Measurements from ENCODE around the gene RPP25.
"Not testable (repeated sequence)": the region's sequence is repeated elsewhere in the genome, so short reads cannot be mapped to it uniquely, and the experiment has no call there.

Gene RPP25

DNA sequence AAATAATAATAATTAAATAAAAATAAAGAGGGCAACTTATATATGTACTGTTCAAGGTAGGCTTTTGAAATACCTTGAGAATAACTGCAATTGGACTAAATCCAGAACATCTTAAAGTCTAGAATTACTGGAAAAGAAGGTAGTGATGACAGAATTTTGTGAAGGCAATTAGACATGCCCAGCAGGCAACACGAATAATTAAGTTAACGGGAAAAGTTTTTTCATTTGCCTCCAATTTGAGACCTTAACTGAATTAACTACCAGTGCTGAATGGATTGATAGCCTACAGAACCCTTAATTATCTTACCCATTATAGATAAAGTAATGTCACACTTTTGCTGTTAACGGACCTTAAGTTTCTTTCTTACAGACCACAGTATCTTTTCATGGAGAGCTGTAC, 32.0 kb downstream of the RPP25 start:
- Histone ChIP-seq H3K79me2 (ENCODE audit: insufficient read depth, low read length) (peaks cover 8% of the 10 kb centered on the region), H3K9ac (ENCODE audit: low read length) (no peak overlapping the region), H2AFZ (ENCODE audit: low read length) (no peak overlapping the region), H3K9me3 (ENCODE audit: low read length) (no peaks in the 10 kb centered on the region), H3K4me3 (ENCODE audit: low read depth, low read length, poor library complexity, severe bottlenecking) (no peak overlapping the region), H3K27me3 (ENCODE audit: insufficient read depth, low read length) (no peaks in the 10 kb centered on the region), H3K36me3 (ENCODE audit: insufficient read depth, low read length) (peaks cover 91% of the 10 kb centered on the region), H3K4me1 (ENCODE audit: insufficient read depth, low read length, severe bottlenecking) (no peaks in the 10 kb centered on the region), H3K9me2 (ENCODE audit: low read depth, low read length) (no peaks in the 10 kb centered on the region), H4K20me1 (ENCODE audit: insufficient read depth, low read length) (no peaks in the 10 kb centered on the region), H3F3A (ENCODE audit: insufficient read depth, low read length) (no peaks in the 10 kb centered on the region), H3K4me2 (ENCODE audit: low read length) (no peak overlapping the region), H3K27ac (ENCODE audit: low read depth, low read length, poor library complexity, severe bottlenecking) (no peak overlapping the region)
- no peak for TF ChIP-seq EZH2 (IDR thresholded peaks at IDR 0.05; ENCODE audit: borderline replicate concordance, low read length)
- no peak for TF ChIP-seq CTCF (IDR thresholded peaks at IDR 0.05; ENCODE audit: low read length)

DNA sequence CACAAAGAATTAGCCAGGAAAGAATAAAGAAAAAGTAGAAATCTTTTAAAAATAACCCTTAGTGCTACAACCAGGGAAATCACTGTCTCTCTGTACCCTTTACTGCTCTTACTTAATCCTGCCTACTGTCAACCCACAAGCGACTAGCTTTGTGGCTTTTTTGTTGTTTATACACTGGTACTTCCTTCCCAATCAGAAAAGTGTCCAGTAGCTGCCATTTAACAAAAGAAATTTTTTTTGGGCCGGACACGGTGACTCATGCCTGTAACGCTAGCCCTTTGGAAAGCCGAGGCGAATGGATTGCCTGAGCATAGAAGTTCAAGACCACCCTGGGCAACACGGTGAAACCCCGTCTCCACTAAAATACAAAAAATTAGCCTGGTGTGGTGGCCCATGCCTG, 36.1 kb downstream of the RPP25 start:
- TF ChIP-seq EZH2 (IDR thresholded peaks at IDR 0.05; ENCODE audit: borderline replicate concordance, low read length): no peak
- no peak for TF ChIP-seq CTCF (IDR thresholded peaks at IDR 0.05; ENCODE audit: low read length)
- peaks cover 92% of the 10 kb centered on the region for H3K36me3 ChIP-seq (ENCODE audit: insufficient read depth, low read length)

GRCh38 chr15:74917676-74918075, 38.9 kb downstream of the RPP25 start:
- H3F3A ChIP-seq (ENCODE audit: insufficient read depth, low read length): no peaks in the 10 kb centered on the region

More for the DNA sequence above, 36.1 kb downstream of the RPP25 start:
- H4K20me1 ChIP-seq (ENCODE audit: insufficient read depth, low read length): no peaks in the 10 kb centered on the region
- no peak overlapping the region for H3K4me3 ChIP-seq (ENCODE audit: low read depth, low read length, poor library complexity, severe bottlenecking)
- H2AFZ ChIP-seq (ENCODE audit: low read length): no peak overlapping the region
- H3K9ac ChIP-seq (ENCODE audit: low read length): no peak overlapping the region
- no peaks in the 10 kb centered on the region for H3K79me2 ChIP-seq (ENCODE audit: insufficient read depth, low read length)
- H3K9me3 ChIP-seq (ENCODE audit: low read length): no peaks in the 10 kb centered on the region
- H3K4me2 ChIP-seq (ENCODE audit: low read length): no peak overlapping the region
- no peaks in the 10 kb centered on the region for H3F3A ChIP-seq (ENCODE audit: insufficient read depth, low read length)
- H3K9me2 ChIP-seq (ENCODE audit: low read depth, low read length): no peaks in the 10 kb centered on the region
- no peaks in the 10 kb centered on the region for H3K4me1 ChIP-seq (ENCODE audit: insufficient read depth, low read length, severe bottlenecking)
- no peak overlapping the region for H3K27ac ChIP-seq (ENCODE audit: low read depth, low read length, poor library complexity, severe bottlenecking)
- no peaks in the 10 kb centered on the region for H3K27me3 ChIP-seq (ENCODE audit: insufficient read depth, low read length)

GRCh38 chr15:74913799-74914198, 42.8 kb downstream of the RPP25 start:
- H3K9me3 ChIP-seq (ENCODE audit: low read length); H3K27me3 ChIP-seq (ENCODE audit: insufficient read depth, low read length); H3K9ac ChIP-seq (ENCODE audit: low read length); H4K20me1 ChIP-seq (ENCODE audit: insufficient read depth, low read length); H3K27ac ChIP-seq (ENCODE audit: low read depth, low read length, poor library complexity, severe bottlenecking); H3F3A ChIP-seq (ENCODE audit: insufficient read depth, low read length); H3K79me2 ChIP-seq (ENCODE audit: insufficient read depth, low read length); H3K9me2 ChIP-seq (ENCODE audit: low read depth, low read length); H3K4me3 ChIP-seq (ENCODE audit: low read depth, low read length, poor library complexity, severe bottlenecking); H3K4me1 ChIP-seq (ENCODE audit: insufficient read depth, low read length, severe bottlenecking); H2AFZ ChIP-seq (ENCODE audit: low read length); H3K4me2 ChIP-seq (ENCODE audit: low read length): not testable (repeated sequence)
- peaks cover 82% of the 10 kb centered on the region for H3K36me3 ChIP-seq (ENCODE audit: insufficient read depth, low read length)

More at GRCh38 chr15:74917676-74918075, 38.9 kb downstream of the RPP25 start:
- Histone ChIP-seq H3K4me2 (ENCODE audit: low read length) (no peak overlapping the region), H3K27me3 (ENCODE audit: insufficient read depth, low read length) (no peaks in the 10 kb centered on the region), H3K4me1 (ENCODE audit: insufficient read depth, low read length, severe bottlenecking) (no peaks in the 10 kb centered on the region), H4K20me1 (ENCODE audit: insufficient read depth, low read length) (no peaks in the 10 kb centered on the region), H3K9me2 (ENCODE audit: low read depth, low read length) (no peaks in the 10 kb centered on the region), H3K27ac (ENCODE audit: low read depth, low read length, poor library complexity, severe bottlenecking) (no peak overlapping the region), H3K9me3 (ENCODE audit: low read length) (no peaks in the 10 kb centered on the region), H3K79me2 (ENCODE audit: insufficient read depth, low read length) (no peaks in the 10 kb centered on the region), H3K9ac (ENCODE audit: low read length) (no peak overlapping the region), H3K4me3 (ENCODE audit: low read depth, low read length, poor library complexity, severe bottlenecking) (no peak overlapping the region), H3K36me3 (ENCODE audit: insufficient read depth, low read length) (peaks cover 93% of the 10 kb centered on the region), H2AFZ (ENCODE audit: low read length) (no peak overlapping the region)
- TF ChIP-seq EZH2 (IDR thresholded peaks at IDR 0.05; ENCODE audit: borderline replicate concordance, low read length) (no peak), CTCF (IDR thresholded peaks at IDR 0.05; ENCODE audit: low read length) (no peak)

All from OCI-LY1 (cell line).